Motor neuron (in vitro differentiated cells): ENCODE results near the gene DICER1. TPM values are rescaled to one million over a fixed set of nuclear protein-coding genes. Genes with fewer than 3 reads are reported as not detected.
A peak's percentile ranks its signal among the peaks of the same experiment; 100 is the strongest.

ENCODE experiments used
- ATAC-seq, 8 experiments: fragments of 200-7000 bp; cut with Tn5 transposase; replicated peaks in 6 of 8; 2 replicates each; pipeline ENCODE4 v1.8.0; 2021; ENCODE audit warnings: mild to moderate bottlenecking in 8 of 8, moderate library complexity in 8 of 8
- H3K27ac ChIP-seq, 2 donors: fragments of 250-450 bp; sonication (Bioruptor Pico); 2 replicates each; pipeline ENCODE4 v1.9.0; 2021; ENCODE audit warnings: antibody characterized with exemption in 2 of 2, mild to moderate bottlenecking in 2 of 2, moderate library complexity in 1 of 2
- H3K4me1 ChIP-seq, 2 donors: fragments of 250-450 bp; sonication (Bioruptor Pico); replicated peaks in 1 of 2; 2 replicates each; pipeline ENCODE4 v1.6.1; 2021; ENCODE audit warnings: antibody characterized with exemption in 2 of 2, mild to moderate bottlenecking in 2 of 2, moderate library complexity in 1 of 2
- H3K4me3 ChIP-seq, 5 donors: fragments of 250-450 bp; sonication (Bioruptor Pico); 2 replicates each; pipeline ENCODE4 v1.9.0; 2021; ENCODE audit warnings: antibody characterized with exemption in 5 of 5, mild to moderate bottlenecking in 5 of 5, moderate library complexity in 4 of 5
- whole genome bisulfite sequencing, 10 experiments: fragments of 450-650 bp; shearing (Covaris generic); methylation state at CpG; one replicate each; pipeline ENCODE4 v1.0.0; 2022; 5-methylcytosine and 5-hydroxymethylcytosine counted together
- in situ Hi-C, 9 experiments: fragments of 400-800 bp; cut with MboI; loops; one replicate each; pipeline ENCODE4 v1.15.0; 2021; ENCODE audit warnings: low sequenced_read_pairs in 9 of 9, low pct_unique_long_range_greater_than_20kb in 2 of 9; ENCODE audit not compliant: unreplicated experiment in 9 of 9
- total RNA-seq, 8 experiments: library from RNA; unstranded; fragments of 300-600 nt; gene quantifications; 2 replicates each; pipeline versions ENCODE4 v1.2.3 to v1.2.4, GENCODE V29; 2022

The DICER1 gene
- total RNA-seq, 8 experiments from 2014 or later: 20.6 to 70.1 (median 51.4) TPM

DNA sequence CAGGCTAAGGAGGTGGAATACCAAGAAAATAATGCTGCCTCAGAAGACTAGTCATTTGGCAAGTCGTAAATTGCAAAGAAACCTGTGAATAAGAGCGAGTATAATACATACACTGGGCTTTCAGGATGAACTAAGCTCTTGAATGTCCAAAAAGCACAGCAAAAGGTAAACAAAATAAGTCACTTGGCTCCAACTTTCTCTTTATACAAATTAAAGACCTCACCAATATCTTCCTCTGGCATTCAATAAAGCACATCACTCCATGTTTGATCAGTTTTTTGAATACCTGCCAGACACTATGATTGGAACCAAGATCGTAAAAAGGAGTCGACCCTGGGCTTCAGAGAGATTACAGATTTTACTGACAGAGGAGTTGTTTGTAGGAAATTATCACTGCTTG lies 3.5 kb downstream of the DICER1 start:
- no peak for ATAC-seq
- 30 to 100% (median 90%) methylated on average over 2 to 4 of the region's 4 CpGs for WGBS, 10 experiments
- H3K4me3 ChIP-seq: no peak overlapping the region
- H3K4me1 ChIP-seq: peaks cover 19 to 34% of the 10 kb centered on the region in 2 donors
- in situ Hi-C loops: no loop called here
- H3K27ac ChIP-seq: no peak overlapping the region

- in situ Hi-C loops: no loop called here
- peaks cover 19 to 29% of the 10 kb centered on the region in 2 donors for H3K4me1 ChIP-seq
- ATAC-seq: no peak
- 48 to 94% (median 75%) methylated on average over 4 to 8 of the region's 8 CpGs for WGBS, 10 experiments
- no peak overlapping the region for H3K4me3 ChIP-seq
- no peak overlapping the region for H3K27ac ChIP-seq
Measured at GRCh38 chr14:95151561-95151960, 5.8 kb downstream of the DICER1 start.

- H3K27ac ChIP-seq: no peak overlapping the region
Measured at GRCh38 chr14:95150910-95151309, 6.4 kb downstream of the DICER1 start.

GRCh38 chr14:95149441-95149840 lies 7.9 kb downstream of the DICER1 start:
- in situ Hi-C loops: loop anchor here in 2 of 9 experiments (25.0 kb wide), 2 partner anchors 263 to 388 kb away; partner anchors contain the start of gene GLRX5 (in 1 of the 2)
- 45 to 100% (median 85%) methylated on average over 1 to 3 of the region's 3 CpGs; no CpG with 5 or more reads in 2 of the 10 experiments for WGBS, 10 experiments
- Histone ChIP-seq H3K4me3 (no peak overlapping the region), H3K27ac (no peak overlapping the region), H3K4me1 (peaks cover 9 to 17% of the 10 kb centered on the region in 2 donors)
- ATAC-seq: no peak

More at GRCh38 chr14:95150910-95151309, 6.4 kb downstream of the DICER1 start:
- peaks cover 19 to 29% of the 10 kb centered on the region in 2 donors for H3K4me1 ChIP-seq
- no peak overlapping the region for H3K4me3 ChIP-seq
- 29 to 100% (median 96%) methylated on average over 1 to 2 of the region's 2 CpGs; no CpG with 5 or more reads in 1 of the 10 experiments for WGBS, 10 experiments
- in situ Hi-C loops: no loop called here
- no peak for ATAC-seq

DNA sequence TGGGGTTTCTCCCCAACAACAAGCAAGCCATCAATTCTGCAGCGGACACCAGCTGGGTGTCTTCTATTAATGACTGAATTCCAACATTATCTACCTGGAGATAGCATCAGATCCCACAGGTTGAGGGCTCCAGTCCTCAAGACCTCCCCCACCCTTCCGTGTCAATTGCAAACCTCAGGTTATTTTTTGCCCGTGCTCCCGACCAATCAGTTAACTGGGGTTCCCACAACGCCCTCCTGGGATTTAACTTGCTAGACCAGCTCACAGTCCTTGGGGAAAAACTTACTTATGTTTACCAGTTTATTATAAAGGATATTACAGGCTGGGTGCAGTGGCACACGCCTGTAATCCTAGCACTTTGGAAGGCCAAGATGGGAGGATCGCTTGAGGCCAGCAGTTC lies 9.7 kb downstream of the DICER1 start:
- 93 to 100% (median 100%) methylated on average over 1 to 5 of the region's 7 CpGs; no CpG with 5 or more reads in 2 of the 10 experiments for WGBS, 10 experiments
- Histone ChIP-seq H3K4me1 (peaks cover 6 to 8% of the 10 kb centered on the region in 2 donors), H3K27ac (no peak overlapping the region), H3K4me3 (no peak overlapping the region)
- no peak for ATAC-seq
- in situ Hi-C loops: loop anchor here in 2 of 9 experiments (25.0 kb wide), 2 partner anchors 265 to 390 kb away; partner anchors contain the start of gene GLRX5 (in 1 of the 2)

GRCh38 chr14:95146079-95146771 lies 11.1 kb downstream of the DICER1 start:
- no peak overlapping the region for H3K27ac ChIP-seq
- no peaks in the 10 kb centered on the region for H3K4me1 ChIP-seq
- in situ Hi-C loops: loop anchor here in 2 of 9 experiments (25.0 kb wide), 2 partner anchors 266 to 391 kb away; partner anchors contain the start of gene GLRX5 (in 1 of the 2)
- no peak for ATAC-seq
- WGBS, 10 experiments: 78 to 100% (median 91%) methylated on average over 2 to 9 of the region's 10 CpGs; no CpG with 5 or more reads in 1 of the 10 experiments
- no peak overlapping the region for H3K4me3 ChIP-seq

- no peak overlapping the region for H3K4me3 ChIP-seq
- ATAC-seq: no peak
- in situ Hi-C loops: loop anchor here in 2 of 9 experiments (25.0 kb wide), 2 partner anchors 267 to 392 kb away; partner anchors contain the start of gene GLRX5 (in 1 of the 2)
- no peak overlapping the region for H3K27ac ChIP-seq
- peaks cover 0 to 7% of the 10 kb centered on the region in 2 donors for H3K4me1 ChIP-seq
- 83 to 100% (median 100%) methylated on average over 1 to 2 of the region's 2 CpGs for WGBS, 10 experiments
Measured at GRCh38 chr14:95144849-95145248, 12.5 kb downstream of the DICER1 start.

GRCh38 chr14:95143808-95144620 lies 13.3 kb downstream of the DICER1 start:
- in situ Hi-C loops: loop anchor here in 2 of 9 experiments (25.0 kb wide), 2 partner anchors 268 to 393 kb away; partner anchors contain the start of gene GLRX5 (in 1 of the 2)
- peak in 2 of 8 experiments; percentile 17 to 38 for ATAC-seq
- H3K4me1 ChIP-seq: peaks cover 4 to 13% of the 10 kb centered on the region in 2 donors
- no peak overlapping the region for H3K4me3 ChIP-seq
- H3K27ac ChIP-seq: no peak overlapping the region
- WGBS, 10 experiments: 67 to 100% (median 88%) methylated on average over 2 to 4 of the region's 4 CpGs

DNA sequence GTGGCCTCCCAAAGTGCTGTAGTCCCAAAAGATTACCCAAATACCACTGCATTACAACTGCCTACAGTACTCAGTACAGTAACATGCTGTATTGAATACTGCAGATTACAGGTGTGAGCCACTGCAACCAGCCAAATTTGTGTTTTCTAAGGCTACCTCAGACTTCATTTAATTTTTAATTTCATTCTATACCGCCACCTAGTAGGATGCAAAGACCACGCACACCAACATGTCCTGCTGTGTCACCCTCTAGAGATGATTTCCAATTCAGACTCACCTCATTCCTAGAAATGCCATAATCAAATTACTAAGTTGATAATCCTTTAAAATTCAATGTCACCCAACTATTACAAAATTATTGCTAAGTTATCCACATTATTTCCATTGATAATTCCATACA lies 15.1 kb downstream of the DICER1 start:
- H3K4me1 ChIP-seq: peaks cover 15 to 28% of the 10 kb centered on the region in 2 donors
- H3K27ac ChIP-seq: no peak overlapping the region
- H3K4me3 ChIP-seq: no peak overlapping the region
- in situ Hi-C loops: loop anchor here in 2 of 9 experiments (25.0 kb wide), 2 partner anchors 270 to 395 kb away; partner anchors contain the start of gene GLRX5 (in 1 of the 2)
- WGBS, 10 experiments: 94 to 100% (median 100%) methylated on average over 1 to 2 of the region's 2 CpGs; no CpG with 5 or more reads in 1 of the 10 experiments
- ATAC-seq: no peak

GRCh38 chr14:95141684-95142083 lies 15.6 kb downstream of the DICER1 start:
- no peak overlapping the region for H3K4me3 ChIP-seq
- H3K27ac ChIP-seq: no peak overlapping the region
- ATAC-seq: no peak
- 0 to 71% (median 43%) methylated on average over 1 of the region's 1 CpG; no CpG with 5 or more reads in 3 of the 10 experiments for WGBS, 10 experiments
- in situ Hi-C loops: loop anchor here in 2 of 9 experiments (25.0 kb wide), 2 partner anchors 271 to 396 kb away; partner anchors contain the start of gene GLRX5 (in 1 of the 2)
- peaks cover 15 to 28% of the 10 kb centered on the region in 2 donors for H3K4me1 ChIP-seq

GRCh38 chr14:95140060-95140858 lies 17.1 kb downstream of the DICER1 start:
- in situ Hi-C loops: loop anchor here in 2 of 9 experiments (25.0 kb wide), 2 partner anchors 272 to 397 kb away; partner anchors contain the start of gene GLRX5 (in 1 of the 2)
- 46 to 94% (median 81%) methylated on average over 2 to 5 of the region's 5 CpGs for WGBS, 10 experiments
- ATAC-seq: peak in 2 of 8 experiments; percentile 27 to 83
- Histone ChIP-seq H3K4me3 (no peak overlapping the region), H3K4me1 (peaks cover 15 to 28% of the 10 kb centered on the region in 2 donors), H3K27ac (no peak overlapping the region)

DNA sequence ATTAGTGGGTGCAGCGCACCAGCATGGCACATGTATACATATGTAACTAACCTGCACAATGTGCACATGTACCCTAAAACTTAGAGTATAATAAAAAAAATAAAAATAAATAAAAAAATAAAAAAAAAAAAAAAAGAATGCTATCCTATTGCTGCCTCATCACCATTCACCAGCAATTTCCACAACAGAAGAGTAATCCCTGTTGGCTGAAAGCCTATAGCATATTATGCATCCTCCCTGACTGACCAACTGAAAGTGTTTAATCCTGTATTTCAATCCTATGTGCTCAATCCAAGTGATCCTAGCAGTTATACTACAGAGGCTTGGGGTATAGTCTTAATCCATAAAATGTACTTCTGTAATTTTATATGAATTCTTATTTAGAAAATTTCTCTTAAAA lies 18.5 kb downstream of the DICER1 start:
- WGBS, 10 experiments: no CpG with 5 or more reads among the region's 1 CpG
- Histone ChIP-seq H3K4me3 (no peak overlapping the region), H3K4me1 (peaks cover 23 to 38% of the 10 kb centered on the region in 2 donors), H3K27ac (no peak overlapping the region)
- ATAC-seq: peak in 3 of 8 experiments; percentile 33 to 67 (median 50)
- in situ Hi-C loops: loop anchor here in 2 of 9 experiments (25.0 kb wide), 2 partner anchors 273 to 398 kb away; partner anchors contain the start of gene GLRX5 (in 1 of the 2)
